NK-92 (cell line): ENCODE results near the gene ELFN2.

Experiments
- DNase-seq: peaks from one replicate; lab custom pipeline; 2025; ENCODE audit not compliant: unreplicated experiment; lab: John Stamatoyannopoulos, UW

The ELFN2 gene

GRCh38 chr22:37428649-37429586, 1.6 kb upstream of the ELFN2 start:
- no peak for DNase-seq

GRCh38 chr22:37427711-37428635, 694 bp upstream of the ELFN2 start:
- no peak for DNase-seq

- no peak for DNase-seq
These were observed 559 bp downstream of the ELFN2 start for GRCh38 chr22:37426706-37427134.

GRCh38 chr22:37425800-37426705, 1.2 kb downstream of the ELFN2 start:
- no peak for DNase-seq

GRCh38 chr22:37425369-37425768, 1.9 kb downstream of the ELFN2 start:
- no peak for DNase-seq

GRCh38 chr22:37423283-37423682, 4.0 kb downstream of the ELFN2 start:
- no peak for DNase-seq

- no peak for DNase-seq
These were observed 5.8 kb downstream of the ELFN2 start for GRCh38 chr22:37421468-37421877.

- DNase-seq, result no peak
These were observed 6.4 kb downstream of the ELFN2 start for GRCh38 chr22:37420686-37421467.

GRCh38 chr22:37419969-37420685, 7.2 kb downstream of the ELFN2 start:
- no peak for DNase-seq

GRCh38 chr22:37419370-37419968, 7.8 kb downstream of the ELFN2 start:
- DNase-seq, result no peak

GRCh38 chr22:37418627-37419369, 8.5 kb downstream of the ELFN2 start:
- DNase-seq, result no peak

GRCh38 chr22:37417677-37418348, 9.5 kb downstream of the ELFN2 start:
- DNase-seq, result no peak

GRCh38 chr22:37417264-37417663, 10.0 kb downstream of the ELFN2 start:
- no peak for DNase-seq

GRCh38 chr22:37416827-37417226, 10.5 kb downstream of the ELFN2 start:
- no peak for DNase-seq

- no peak for DNase-seq
These were observed 10.9 kb downstream of the ELFN2 start for GRCh38 chr22:37416389-37416788.

- DNase-seq, result no peak
These were observed 12.1 kb downstream of the ELFN2 start for GRCh38 chr22:37415210-37415609.

GRCh38 chr22:37414288-37414687, 13.0 kb downstream of the ELFN2 start:
- DNase-seq, result no peak

GRCh38 chr22:37413546-37413945, 13.7 kb downstream of the ELFN2 start:
- no peak for DNase-seq
